Activated naive CD4-positive, alpha-beta T cell treated with anti-CD3 and anti-CD28 coated beads, Interleukin-2, amount 50 U/mL, for 24 hours (primary cell): ENCODE measurements around the gene MAP2K3.
"Not testable (repeated sequence)": the region's sequence is repeated elsewhere in the genome, so short reads cannot be mapped to it uniquely, and the experiment has no call there.

ENCODE experiments used
- H3K27ac Mint-ChIP-seq: one replicate; pipeline ENCODE4 v1.8.0; 2021; ENCODE audit warnings: mild to moderate bottlenecking, mixed read lengths
- H3K27me3 Mint-ChIP-seq: one replicate; pipeline ENCODE4 v1.8.0; 2021; ENCODE audit warnings: mixed read lengths
- H3K36me3 Mint-ChIP-seq: one replicate; pipeline ENCODE4 v1.8.0; 2021; ENCODE audit warnings: mixed read lengths
- H3K4me1 Mint-ChIP-seq: one replicate; pipeline ENCODE4 v1.8.0; 2021; ENCODE audit warnings: mixed read lengths
- H3K4me3 Mint-ChIP-seq: one replicate; pipeline ENCODE4 v1.8.0; 2021; ENCODE audit warnings: mild to moderate bottlenecking, mixed read lengths
- H3K9me3 Mint-ChIP-seq: one replicate; pipeline ENCODE4 v1.8.0; 2021; ENCODE audit warnings: mixed read lengths

Gene MAP2K3

DNA sequence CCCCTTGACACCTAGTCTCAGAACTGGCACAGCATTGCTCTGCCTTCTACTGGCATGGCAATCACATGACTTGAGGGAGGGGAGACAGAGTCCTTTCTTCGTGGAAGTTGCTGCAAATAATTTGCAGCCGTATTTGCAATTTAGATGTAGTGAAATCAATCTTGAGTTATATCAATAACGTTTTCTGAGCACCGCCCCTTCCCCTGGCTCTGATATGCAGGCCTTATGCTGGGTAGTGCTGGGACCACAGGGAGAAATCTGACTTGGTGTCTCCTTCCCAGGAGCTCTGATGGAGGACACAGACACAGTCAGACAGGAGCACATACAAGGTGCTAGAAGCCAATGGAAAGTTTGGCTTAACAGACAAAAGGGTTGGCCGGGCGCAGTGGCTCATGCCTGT, 55.9 kb downstream of the MAP2K3 start:
- H3K27me3 Mint-ChIP-seq, H3K36me3 Mint-ChIP-seq, H3K4me1 Mint-ChIP-seq, H3K4me3 Mint-ChIP-seq, H3K27ac Mint-ChIP-seq, H3K9me3 Mint-ChIP-seq: not testable (repeated sequence)

DNA sequence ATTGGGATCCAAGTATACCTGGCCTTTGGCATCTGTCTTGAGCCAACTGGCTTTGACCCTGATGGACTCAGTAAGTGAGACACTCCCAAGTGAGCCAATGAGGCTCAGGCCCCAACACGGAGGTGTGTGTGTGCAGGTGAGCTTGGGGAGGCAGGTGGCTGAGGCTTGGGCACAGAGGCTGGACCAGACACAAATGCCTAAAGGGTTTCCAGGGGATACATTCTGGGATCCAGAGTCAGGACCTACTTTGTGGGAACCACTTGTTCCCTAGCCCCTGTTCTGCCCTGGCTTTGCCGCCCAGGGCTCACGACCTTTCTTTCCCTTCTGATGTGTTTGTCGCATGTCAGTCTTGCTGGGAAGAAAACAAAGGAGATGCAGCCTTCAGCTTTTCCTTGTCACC, 56.8 kb downstream of the MAP2K3 start:
- H3K4me3 Mint-ChIP-seq, H3K4me1 Mint-ChIP-seq, H3K9me3 Mint-ChIP-seq, H3K27me3 Mint-ChIP-seq, H3K27ac Mint-ChIP-seq, H3K36me3 Mint-ChIP-seq: not testable (repeated sequence)

DNA sequence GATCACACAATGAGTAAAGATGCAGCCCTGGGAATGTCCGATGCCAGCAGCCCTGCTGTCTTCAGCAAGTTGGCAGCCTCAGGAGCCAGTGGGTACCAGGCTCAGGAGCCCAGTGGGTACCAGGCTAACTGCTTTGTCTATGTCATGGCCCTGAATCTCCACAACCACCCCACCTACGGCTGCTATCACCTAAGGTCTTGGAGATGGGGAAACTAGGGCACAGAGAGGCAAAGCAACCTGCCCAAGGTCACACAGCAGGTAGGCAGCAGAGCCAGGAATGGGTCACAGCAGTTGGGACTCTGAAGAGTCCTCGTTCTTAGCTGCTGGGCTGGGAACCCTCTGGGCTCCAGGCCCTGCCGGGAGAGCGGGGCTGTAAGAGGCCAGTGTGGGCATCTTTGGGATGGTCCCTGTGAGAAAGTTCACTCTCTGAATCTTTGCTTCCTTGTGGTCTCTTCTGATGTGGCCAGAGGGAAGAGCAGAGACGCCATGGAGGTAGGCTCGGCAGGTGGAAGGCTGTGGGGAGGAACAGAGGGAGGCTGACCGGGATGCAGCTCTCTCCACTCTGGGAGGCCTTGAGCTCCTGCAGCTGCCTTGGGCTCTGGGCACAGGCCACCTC, 57.5 kb downstream of the MAP2K3 start:
- H3K4me3 Mint-ChIP-seq, H3K4me1 Mint-ChIP-seq, H3K27ac Mint-ChIP-seq, H3K27me3 Mint-ChIP-seq, H3K9me3 Mint-ChIP-seq, H3K36me3 Mint-ChIP-seq: not testable (repeated sequence)

DNA sequence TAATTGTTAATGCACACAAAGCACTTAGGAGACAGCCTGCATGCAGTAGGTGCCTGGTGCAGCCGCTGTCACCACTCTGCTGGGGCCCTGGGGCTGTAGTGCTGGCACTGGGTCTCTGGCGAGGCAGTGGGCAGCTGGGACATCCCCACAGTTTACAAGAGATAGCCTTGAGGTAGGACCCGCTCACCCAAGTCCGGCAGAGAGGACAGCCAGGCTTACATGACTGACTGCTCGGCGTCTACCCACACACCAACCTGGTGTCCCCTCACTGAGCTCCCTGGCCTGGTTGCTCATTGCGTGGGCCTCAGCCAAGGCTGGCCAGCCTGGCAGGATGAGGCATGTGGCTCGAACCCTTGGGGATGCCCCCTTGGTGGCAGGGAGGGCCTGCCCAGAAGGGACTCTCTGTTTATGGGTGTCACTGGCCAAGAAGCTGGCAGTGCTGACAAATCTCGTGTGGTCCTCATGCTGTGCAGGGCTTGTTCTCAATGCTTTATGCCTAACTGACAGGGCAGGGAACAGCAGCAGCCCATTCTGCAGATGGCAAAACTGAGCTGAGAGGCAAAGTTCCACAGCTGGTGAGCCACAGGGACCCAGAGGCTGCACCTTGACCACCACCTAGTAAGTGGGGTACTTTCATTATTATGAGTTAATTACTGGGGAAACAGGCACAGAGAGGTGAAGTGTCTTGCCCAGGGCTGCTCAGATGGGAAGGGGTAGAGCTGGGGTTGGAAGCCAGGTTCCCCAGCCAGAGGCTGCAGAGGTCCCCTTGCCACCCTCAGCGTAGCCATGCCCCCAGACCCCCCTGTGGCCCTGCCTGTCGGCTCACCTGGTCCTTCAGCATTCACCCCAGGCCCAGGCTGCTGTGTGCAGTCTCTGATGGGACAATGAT, 58.8 kb downstream of the MAP2K3 start:
- not testable (repeated sequence) for H3K36me3 Mint-ChIP-seq, H3K4me1 Mint-ChIP-seq, H3K4me3 Mint-ChIP-seq, H3K27ac Mint-ChIP-seq, H3K9me3 Mint-ChIP-seq, H3K27me3 Mint-ChIP-seq

DNA sequence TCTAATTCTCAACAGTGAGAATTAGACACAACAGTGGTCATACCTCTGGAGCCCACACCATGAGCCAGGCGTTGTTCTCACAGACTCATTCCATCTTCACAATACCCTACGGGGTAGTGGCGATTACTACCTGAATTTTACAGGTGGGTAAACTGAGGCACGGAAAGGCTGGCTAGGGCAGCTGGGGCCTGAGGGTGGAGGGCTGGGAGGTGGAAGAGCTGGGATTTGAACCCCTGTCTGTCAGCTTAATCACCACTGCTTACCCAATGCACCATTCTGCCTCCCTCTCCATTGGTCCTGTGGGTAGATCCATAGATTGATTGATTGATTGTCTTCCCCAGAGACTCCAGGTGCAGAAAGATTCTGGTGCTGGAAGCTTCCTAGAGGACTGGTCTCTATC, 60.3 kb downstream of the MAP2K3 start:
- H3K4me1 Mint-ChIP-seq, H3K36me3 Mint-ChIP-seq, H3K27ac Mint-ChIP-seq, H3K4me3 Mint-ChIP-seq, H3K9me3 Mint-ChIP-seq, H3K27me3 Mint-ChIP-seq: not testable (repeated sequence)

DNA sequence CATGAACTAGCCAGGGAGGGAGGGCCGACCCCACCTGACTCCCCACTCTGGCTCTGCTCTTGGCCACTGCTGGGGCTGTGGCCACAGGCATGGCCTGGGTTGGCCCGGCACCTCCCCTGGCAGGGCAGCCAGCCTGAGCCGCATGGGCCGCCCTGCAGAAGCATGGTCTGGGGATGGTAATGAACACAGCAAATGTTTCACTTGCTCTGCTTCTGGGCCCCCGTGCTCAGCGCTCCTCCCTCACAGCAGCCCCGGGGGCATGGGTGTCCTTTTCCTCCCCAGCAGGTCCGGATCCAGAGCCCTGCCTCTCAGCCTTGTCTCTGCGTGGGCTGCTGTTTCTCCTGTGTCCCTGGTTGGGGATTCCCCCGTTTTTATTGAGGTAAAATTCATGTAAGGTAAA, 60.7 kb downstream of the MAP2K3 start:
- no peaks in the 10 kb centered on the region for H3K4me1 Mint-ChIP-seq

DNA sequence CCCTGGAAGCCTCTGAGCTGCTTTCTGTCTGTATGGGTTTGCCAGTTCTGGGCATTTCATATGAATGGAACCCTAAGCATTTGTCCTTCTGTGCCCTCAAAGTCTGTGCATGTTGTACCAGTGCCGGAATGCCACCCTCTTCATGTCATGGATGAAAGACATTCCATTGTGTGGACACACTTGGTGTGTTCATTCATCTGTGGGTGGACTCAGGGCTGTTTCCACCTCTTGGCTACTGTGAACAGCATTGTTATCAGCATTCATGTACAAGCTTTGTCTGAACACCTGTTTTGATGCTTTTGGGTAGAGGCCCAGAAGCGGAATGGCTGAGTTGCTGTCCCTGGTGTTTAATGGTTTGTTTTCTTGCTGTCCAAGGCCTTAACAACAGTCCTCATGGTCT, 61.6 kb downstream of the MAP2K3 start:
- H3K36me3 Mint-ChIP-seq, H3K4me1 Mint-ChIP-seq, H3K27me3 Mint-ChIP-seq, H3K4me3 Mint-ChIP-seq, H3K9me3 Mint-ChIP-seq, H3K27ac Mint-ChIP-seq: not testable (repeated sequence)

More for the DNA sequence above, 60.7 kb downstream of the MAP2K3 start:
- no peaks in the 10 kb centered on the region for H3K36me3 Mint-ChIP-seq
- H3K27me3 Mint-ChIP-seq, result no peaks in the 10 kb centered on the region
- no peak overlapping the region for H3K27ac Mint-ChIP-seq
- no peak overlapping the region for H3K4me3 Mint-ChIP-seq
- no peaks in the 10 kb centered on the region for H3K9me3 Mint-ChIP-seq

DNA sequence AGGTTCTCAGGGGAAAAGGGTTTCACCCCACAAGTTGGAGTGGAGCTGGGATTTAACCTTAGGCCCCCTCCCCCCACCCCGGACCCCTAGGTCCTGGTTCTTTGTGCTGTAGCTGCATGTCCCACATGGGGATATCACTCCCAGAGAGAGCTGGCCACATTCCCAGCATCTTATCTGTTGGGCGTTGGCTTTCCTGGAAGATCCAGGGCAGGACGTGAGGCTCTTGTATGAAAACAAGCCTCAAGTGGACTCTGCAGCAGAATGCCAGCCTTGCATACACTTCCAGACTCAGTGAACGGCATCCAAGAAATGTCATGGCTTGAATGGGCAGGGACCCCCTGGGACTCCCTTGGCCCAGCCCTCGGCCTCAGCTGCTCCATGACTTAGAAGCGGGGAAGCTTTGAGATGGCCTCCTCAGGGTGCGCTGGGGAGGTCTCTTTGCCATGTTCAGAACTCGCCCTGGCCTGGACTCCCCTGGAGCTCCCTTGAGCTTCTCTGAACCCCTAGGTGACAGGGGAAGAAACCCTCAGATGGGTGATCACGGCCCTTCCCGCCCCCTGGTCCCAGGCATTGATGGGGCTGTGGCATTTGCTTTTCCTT, 62.2 kb downstream of the MAP2K3 start:
- H3K4me3 Mint-ChIP-seq, H3K27ac Mint-ChIP-seq, H3K36me3 Mint-ChIP-seq, H3K27me3 Mint-ChIP-seq, H3K9me3 Mint-ChIP-seq, H3K4me1 Mint-ChIP-seq: not testable (repeated sequence)

DNA sequence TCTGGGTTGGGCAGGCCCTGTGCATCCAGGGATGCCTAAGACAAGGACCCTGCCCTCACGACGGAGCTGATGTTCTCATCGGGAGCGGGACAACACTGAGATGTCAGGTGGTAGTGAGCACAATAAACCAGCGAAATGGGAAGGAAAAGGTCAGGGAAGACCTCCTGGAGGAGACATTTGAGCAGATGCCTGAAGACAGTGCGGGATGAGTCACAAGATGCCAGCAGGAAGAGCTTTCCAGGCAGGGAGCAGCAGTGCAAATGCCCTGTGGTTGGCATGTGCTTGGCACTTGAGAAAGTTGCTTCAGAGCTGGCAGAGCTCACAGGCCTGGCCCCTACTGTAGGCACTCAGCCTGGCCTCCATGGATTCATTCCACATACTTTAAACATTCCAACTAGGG, 63.1 kb downstream of the MAP2K3 start:
- not testable (repeated sequence) for H3K36me3 Mint-ChIP-seq, H3K9me3 Mint-ChIP-seq, H3K4me3 Mint-ChIP-seq, H3K27ac Mint-ChIP-seq, H3K27me3 Mint-ChIP-seq, H3K4me1 Mint-ChIP-seq

DNA sequence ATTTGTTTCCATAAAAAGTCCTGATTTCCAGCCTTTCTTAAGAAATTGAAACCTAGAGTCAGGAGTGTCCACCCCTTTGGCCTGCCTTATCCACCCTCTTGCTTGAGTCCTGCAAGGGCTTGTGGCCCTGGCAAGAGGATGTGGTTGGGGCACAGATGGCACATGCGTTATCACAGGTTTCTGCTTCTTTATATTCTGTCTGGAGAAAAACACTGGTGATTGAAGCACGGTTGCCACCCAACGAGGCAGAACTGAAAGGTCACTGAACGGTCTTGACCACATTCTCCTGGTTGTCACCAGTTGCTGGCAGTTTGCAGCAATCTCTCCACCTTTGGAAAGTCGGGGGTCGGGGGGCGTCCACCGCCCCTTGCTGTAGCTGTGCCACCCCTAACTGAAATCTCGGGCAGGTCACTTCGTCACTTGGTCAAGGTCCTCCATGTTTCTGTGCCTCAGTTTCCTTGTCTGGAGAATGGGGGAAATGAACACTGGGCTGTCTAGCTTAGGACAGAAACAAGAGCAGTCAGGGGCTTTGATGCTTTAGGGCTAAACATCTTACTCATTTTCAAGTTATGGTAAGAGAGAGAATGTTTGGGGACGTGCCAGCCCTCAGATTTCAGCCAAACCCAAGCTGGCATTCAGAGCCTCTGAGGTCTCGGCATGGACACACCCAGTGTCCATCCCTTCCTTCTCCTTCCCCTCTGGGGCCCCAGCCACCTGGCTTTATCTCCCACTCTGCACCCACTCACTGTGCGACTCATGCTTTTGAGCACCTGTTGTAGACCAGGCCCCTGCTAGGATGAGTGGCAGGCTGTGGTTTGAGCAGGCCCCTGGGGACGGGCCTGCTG, 63.8 kb downstream of the MAP2K3 start:
- H3K27me3 Mint-ChIP-seq, H3K9me3 Mint-ChIP-seq, H3K4me1 Mint-ChIP-seq, H3K27ac Mint-ChIP-seq, H3K4me3 Mint-ChIP-seq, H3K36me3 Mint-ChIP-seq: not testable (repeated sequence)

DNA sequence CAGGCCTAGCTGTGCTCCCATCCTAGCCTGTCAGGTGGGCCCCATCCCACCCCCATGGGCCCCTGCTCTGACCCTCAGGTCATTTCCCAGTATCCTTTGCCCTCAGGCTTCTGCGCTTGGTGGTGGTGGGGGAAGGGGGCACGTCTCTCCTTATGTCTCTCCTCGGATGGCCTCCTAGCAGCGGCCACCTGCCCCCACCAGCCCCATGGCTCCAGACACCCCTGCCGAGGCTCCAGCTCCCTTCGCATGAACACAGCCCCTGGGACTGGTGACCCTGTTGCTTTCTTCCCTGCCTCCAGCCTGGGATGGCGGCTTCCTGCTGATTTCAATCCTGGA, 64.4 kb downstream of the MAP2K3 start:
- not testable (repeated sequence) for H3K4me3 Mint-ChIP-seq, H3K27ac Mint-ChIP-seq, H3K9me3 Mint-ChIP-seq, H3K4me1 Mint-ChIP-seq, H3K36me3 Mint-ChIP-seq, H3K27me3 Mint-ChIP-seq

DNA sequence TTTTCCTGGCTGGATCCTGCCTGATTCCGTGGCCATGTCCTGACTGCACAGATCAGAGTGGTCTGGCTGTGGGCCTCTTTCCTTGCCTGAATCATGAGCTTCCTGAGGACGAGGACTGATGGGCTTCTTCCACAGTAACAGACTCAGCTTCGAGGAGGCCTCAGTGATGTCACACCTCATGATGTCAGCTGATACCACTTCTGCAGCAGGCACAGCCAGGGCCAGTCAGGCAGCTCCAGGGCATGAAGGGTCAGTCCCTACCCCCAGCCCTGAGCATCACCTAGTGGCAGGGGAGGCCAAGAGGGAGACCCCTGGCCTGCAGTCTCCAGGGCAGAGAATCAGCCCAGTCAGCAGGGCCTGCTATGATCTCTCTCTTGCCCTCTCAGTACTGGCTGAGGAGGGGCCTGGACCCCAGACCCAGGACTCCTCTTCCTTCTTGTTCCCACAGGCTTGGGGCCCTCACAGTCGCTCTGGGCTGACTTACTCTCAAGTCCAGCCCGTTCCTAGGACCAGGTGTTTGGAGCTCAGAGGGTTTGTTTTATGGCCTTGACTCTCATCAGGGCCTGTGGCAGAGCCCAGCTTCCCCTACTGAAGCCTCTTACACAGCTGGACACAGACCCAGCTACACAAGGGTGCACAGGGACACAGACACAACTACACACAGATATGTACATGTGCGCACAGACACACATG, 65.0 kb downstream of the MAP2K3 start:
- H3K9me3 Mint-ChIP-seq, H3K36me3 Mint-ChIP-seq, H3K27me3 Mint-ChIP-seq, H3K4me3 Mint-ChIP-seq, H3K27ac Mint-ChIP-seq, H3K4me1 Mint-ChIP-seq: not testable (repeated sequence)

DNA sequence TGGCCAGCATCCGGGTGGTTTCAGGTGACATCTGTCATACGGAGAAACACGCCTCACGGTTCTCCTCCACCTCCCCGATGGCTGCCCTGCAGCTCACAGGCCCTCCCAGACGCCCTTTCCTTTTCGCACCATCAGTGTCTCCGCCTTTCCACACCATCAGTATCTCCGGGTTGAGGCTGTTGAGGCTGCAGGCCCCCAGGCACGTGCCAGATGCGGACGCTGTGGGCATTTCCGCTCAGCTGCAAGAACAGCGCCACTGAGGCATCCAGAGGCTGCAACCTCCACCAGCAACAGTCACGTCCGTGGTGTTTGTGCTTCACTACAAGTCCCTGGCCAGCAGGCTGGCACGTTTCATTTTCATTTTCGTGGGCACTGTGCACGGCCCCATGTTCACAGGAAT, 66.0 kb downstream of the MAP2K3 start:
- H3K27me3 Mint-ChIP-seq, H3K4me3 Mint-ChIP-seq, H3K9me3 Mint-ChIP-seq, H3K36me3 Mint-ChIP-seq, H3K27ac Mint-ChIP-seq, H3K4me1 Mint-ChIP-seq: not testable (repeated sequence)

DNA sequence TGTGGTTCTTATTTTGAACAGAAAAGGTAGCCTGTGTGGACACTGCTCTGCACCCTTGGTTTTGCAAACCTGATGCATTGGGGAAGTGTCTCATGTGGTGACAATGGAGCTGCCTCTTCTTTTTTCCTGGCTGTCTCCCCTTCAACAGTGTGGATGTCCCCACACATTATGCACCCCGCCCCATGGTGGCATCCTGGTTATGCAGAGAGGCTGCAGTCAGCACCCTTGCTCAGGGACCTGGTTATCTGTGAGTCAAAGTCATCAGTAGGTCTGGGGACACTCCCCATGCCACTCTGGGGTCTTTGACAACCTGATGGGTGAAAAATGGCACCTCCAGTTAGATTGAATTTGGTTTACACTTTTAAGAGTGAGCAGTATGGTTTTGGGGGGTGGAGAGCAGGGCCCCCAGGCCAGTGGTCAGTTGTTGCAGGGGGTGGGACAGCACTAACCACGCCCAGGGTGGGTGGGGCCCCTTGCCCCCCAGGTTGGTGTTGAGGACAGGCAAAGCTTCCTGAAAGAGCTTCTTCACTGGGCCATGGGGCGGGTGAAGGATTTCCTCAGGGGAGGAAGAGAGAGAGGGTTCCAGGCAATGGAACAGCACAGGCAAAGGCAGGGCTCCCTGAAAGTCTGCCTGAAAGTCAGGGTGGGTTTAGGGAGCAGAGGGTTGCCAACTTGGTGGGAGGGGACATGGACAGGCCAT, 67.0 kb downstream of the MAP2K3 start:
- Mint-ChIP-seq H3K4me3 (no peak overlapping the region), H3K9me3 (no peaks in the 10 kb centered on the region), H3K27me3 (no peaks in the 10 kb centered on the region), H3K36me3 (no peaks in the 10 kb centered on the region), H3K4me1 (no peaks in the 10 kb centered on the region), H3K27ac (no peak overlapping the region)

DNA sequence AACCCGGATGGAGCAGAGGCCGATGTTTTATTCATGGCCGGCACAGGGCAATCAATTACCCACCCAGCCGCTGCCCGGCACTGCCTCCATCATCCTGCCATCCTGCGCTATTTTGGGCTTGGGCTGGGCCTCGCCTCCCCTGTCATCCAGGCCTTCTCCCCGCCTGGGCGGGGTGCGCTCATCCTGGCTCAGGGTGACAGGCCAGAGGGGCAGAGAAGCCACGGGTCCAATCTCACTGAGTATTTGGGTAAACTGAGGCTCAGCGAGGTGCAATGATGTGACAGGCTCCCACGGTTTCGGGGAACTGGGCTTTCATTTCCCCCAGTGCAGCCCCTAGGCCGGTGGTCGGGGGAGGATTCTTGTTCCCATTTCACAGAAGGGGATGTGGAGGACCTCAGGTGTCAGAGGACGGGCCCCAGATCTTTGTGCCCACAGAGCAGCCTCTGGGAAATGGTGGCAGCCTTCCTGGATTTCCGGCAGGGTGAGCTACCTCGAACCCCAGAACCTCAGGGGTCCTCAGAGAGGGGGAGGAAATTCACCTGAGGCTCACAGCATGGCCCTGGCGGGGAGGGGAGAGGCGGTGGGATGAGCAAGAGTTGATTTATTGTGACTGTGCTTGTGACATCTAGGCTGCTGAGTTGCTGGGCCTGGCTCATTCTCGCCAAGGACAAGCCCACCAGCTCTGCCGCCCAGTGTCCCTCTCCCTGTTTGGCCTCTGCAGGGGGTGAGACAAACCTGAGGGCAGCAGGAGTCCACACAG, 67.9 kb downstream of the MAP2K3 start:
- Mint-ChIP-seq H3K36me3 (no peaks in the 10 kb centered on the region), H3K27me3 (no peaks in the 10 kb centered on the region), H3K4me3 (no peak overlapping the region), H3K9me3 (no peaks in the 10 kb centered on the region), H3K4me1 (no peaks in the 10 kb centered on the region), H3K27ac (no peak overlapping the region)
